HG03575 (cell line): ENCODE measurements around the gene OPCML.

Experiments used
- ATAC-seq: cut with Tn5 transposase; IDR thresholded peaks from one replicate; pipeline ENCODE4 v1.9.1; 2021; ENCODE audit not compliant: unreplicated experiment, insufficient number of reproducible peaks, low FRiP score; ENCODE audit errors: extremely low read depth

Gene OPCML

GRCh38 chr11:133545199-133545803 lies 13.0 kb upstream of the OPCML start:
- ATAC-seq, result no peak

- ATAC-seq, result no peak
Observed at GRCh38 chr11:133541720-133542095, 9.4 kb upstream of the OPCML start.

DNA sequence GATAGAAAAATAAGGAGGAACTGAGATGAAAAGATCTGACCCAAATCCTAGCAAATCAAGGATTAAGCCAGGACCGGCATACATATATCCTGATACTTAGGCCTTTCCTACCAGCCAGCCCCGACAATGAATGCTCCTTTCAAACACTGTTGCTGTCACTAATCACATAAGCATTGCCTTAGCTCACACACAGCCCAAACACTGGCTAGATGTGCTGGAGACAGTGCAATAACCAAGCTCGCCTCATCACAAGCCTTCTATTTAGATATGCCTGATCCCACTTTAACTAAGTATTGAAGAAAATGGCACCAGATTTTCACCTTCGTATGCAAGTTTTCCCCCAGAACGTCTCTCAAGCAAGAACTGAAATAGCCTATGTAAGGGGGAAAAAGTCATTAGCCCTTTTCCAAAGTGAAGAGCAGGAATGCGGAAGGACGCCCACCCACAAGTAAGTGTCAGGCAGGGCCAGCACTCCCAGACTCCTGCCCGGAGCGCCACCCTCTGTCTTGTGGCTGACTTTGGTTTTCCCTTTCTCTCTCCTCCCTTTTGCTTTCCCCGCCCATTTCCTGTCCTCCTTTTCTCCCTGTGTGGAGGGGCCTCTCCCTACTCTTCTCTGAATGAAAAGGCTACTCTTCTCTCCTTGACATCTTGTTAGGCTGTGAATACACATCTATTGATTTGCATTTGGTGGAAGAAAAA lies 8.9 kb upstream of the OPCML start:
- no peak for ATAC-seq

DNA sequence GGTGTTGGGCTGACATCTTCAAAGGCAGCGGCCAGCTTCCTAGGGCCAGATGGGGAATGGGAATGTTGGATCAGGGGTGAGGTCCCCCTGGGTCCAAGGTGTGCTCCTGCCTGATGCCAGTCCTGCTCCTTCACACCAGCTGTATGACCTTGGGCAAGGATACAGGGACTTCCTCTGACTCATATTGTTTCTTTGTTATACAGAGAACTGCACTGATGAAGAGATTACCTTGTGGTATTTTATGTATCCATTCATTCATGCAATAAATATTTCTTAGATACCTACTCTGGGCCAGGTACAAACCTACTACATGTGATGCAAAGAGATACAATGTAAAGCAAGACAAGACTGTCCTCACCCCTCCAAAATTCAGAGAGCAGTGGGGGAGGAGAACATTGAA lies 3.9 kb upstream of the OPCML start:
- ATAC-seq, result no peak

- no peak for ATAC-seq
Observed at GRCh38 chr11:133533205-133533604, 904 bp upstream of the OPCML start.

DNA sequence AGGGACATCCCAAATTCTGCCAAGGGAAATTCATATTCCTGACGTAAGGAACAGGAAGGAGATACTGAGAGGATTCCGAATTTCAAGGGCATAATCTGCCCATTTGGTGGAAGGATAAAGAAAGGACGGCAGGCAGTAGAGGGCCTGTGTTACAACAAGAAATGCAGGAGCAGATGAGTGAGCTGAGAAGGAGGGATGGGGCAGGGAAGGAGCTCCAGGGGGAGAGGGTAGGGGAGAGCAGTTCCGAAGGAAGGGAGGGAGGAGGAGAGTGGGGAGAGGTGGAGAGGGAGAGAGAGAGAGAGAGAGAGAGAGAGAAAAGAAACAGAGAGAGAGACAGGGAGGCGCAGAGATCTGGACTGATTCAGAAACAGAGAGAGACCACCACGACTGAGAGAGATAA lies 843 bp downstream of the OPCML start:
- ATAC-seq, result no peak

- ATAC-seq, result no peak
Observed at GRCh38 chr11:133530501-133530835, 1.8 kb downstream of the OPCML start.

DNA sequence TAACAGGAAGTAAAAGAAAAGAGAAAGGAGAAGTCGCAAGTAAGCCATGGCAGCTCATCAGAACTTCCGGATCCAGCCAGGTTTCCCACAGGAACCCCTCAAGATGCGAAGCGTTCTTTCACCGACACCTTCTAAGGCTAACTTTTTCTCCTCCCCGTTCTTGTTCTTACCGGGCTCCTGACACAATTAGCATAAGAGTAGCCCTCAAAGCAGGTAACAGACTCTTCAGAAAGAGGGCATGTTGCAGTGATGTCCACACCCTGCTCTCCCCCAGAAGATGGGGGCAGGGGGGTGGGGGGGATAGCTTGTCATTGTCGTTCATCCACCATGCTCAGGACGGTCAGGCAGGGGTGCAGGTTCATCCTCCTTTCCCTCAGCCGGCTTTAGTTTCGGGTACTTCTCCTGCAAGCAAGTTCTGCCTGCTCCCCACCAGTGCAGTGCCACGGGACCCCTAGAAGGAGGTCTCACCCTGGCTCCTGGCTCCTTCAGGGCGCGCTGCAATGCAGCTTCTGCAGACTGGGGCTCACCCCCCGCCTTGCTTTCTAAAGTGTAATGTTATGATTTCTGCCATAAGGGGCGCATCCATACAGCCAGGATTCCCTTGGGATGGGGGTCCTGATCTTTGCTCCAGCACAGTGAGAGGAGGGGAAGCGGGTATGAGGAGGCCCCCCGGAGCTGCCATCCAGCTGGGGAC lies 2.3 kb downstream of the OPCML start:
- no peak for ATAC-seq

DNA sequence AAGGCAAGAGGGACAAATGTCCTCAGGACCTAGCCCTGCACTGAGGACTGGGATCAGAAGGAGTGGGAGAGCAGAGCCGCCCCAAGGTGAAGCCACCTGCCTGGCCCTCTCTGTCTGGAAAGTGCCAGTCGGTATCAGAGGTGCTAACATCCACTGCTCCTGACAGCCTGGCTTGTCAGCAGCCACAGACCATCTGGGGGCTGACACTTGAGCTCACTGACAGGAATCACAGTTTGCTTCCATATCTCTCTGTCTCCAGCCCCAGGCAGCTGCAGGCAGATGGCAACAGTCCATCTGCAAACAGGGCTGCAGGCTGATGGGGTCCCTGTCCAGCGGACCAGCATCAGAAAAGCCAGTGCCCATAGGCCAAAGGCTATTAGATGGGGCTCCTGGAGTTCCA lies 5.5 kb downstream of the OPCML start:
- ATAC-seq, result no peak

DNA sequence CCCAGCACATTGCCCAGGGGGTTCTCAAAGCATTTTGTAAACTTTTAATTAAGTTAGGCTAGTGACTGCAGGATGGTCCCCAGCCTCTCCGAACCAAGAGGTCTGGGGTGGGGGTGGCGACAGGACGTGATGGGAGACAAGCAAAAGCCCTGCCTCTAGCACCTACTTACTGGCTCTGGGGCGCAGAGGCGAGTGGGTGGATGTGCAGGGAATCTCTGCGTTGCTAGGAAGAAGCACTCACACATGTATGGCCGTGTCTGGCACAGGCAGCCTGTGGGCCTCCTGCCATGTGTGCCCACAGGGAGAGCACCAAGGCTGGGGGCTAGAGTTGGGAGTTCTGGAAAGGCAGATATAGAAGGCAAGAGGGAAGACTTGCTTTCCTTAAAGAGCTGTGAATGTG lies 6.3 kb downstream of the OPCML start:
- no peak for ATAC-seq

GRCh38 chr11:133524488-133524887 lies 7.8 kb downstream of the OPCML start:
- ATAC-seq, result no peak

- no peak for ATAC-seq
Observed at GRCh38 chr11:133522344-133522743, 10.0 kb downstream of the OPCML start.

- no peak for ATAC-seq
Observed at GRCh38 chr11:133521502-133521901, 10.8 kb downstream of the OPCML start.

GRCh38 chr11:133520707-133521106 lies 11.6 kb downstream of the OPCML start:
- ATAC-seq, result no peak

DNA sequence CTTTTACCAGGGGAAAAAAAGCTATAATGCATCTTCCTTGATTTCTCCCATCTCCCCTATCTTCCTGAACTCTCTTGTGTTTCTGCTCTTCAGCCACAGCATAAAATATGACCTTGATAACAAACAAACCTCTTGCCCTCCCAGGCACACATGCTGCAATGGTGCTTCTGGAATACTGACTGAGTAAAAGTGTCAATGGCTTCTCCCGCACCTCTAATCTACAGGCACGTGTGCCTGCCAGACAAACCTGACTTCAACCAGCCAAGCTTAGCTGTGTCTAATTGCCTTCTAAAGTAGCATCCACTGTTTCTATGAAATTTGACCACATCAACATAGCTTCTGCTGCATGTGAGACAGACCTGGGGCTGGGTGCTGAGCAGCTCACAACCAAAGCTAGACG lies 12.7 kb downstream of the OPCML start:
- no peak for ATAC-seq

GRCh38 chr11:133518702-133519264 lies 13.5 kb downstream of the OPCML start:
- no peak for ATAC-seq

- no peak for ATAC-seq
Observed at GRCh38 chr11:133516845-133517244, 15.5 kb downstream of the OPCML start.

- ATAC-seq, result no peak
Observed at GRCh38 chr11:133515107-133515506, 17.2 kb downstream of the OPCML start.

- no peak for ATAC-seq
Observed at GRCh38 chr11:133509924-133510697, 22.2 kb downstream of the OPCML start.

DNA sequence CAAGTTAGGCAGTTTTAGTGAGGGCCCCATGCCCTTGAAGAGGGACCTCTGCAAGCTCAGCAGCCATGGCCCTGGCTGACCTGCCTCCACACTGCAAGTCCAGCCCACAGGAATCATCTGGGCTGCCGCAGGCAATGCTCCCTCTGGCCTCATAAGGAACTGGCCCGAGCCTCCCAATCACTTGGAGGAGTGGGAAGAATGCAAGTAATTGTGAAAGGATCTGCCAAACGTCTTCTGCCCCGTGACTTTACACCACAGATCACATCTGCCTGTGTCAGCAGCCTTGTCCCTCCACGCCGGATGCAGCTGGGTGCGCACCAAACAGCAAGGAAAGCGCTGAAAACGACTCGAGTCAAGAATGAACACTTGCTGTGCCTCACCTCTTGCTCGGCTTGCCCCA lies 23.8 kb downstream of the OPCML start:
- no peak for ATAC-seq
